ENCODE measurements around the gene LYZL6. TPM values are rescaled to one million over a fixed set of nuclear protein-coding genes. Genes with fewer than 3 reads are reported as not detected.
"Not testable (repeated sequence)": the region's sequence is repeated elsewhere in the genome, so short reads cannot be mapped to it uniquely, and the experiment has no call there.

The LYZL6 gene
- total and polyA plus RNA-seq, 5 donors from 2014 or later = not detected

GRCh38 chr17:35906191-35906925, 37.2 kb downstream of the LYZL6 start:
- H3K9me3 Mint-ChIP-seq = no peaks in the 10 kb centered on the region
- no peaks in the 10 kb centered on the region for H3K4me1 Mint-ChIP-seq
- Histone ChIP-seq H3K4me3 (ENCODE audit: low read depth, low read length) (no peak overlapping the region), H3K36me3 (ENCODE audit: control insufficient read depth, insufficient read depth, low read length) (no peaks in the 10 kb centered on the region), H3K27me3 (ENCODE audit: control insufficient read depth, insufficient read depth, low read length) (no peaks in the 10 kb centered on the region), H3K9me3 (ENCODE audit: control insufficient read depth in 2 of 2, low read length in 2 of 2) (no peaks in the 10 kb centered on the region), H3K27ac (ENCODE audit: insufficient read depth, low read length, poor library complexity, severe bottlenecking) (no peak overlapping the region), H3K4me1 (ENCODE audit: control insufficient read depth, insufficient read depth, low read length, poor library complexity, severe bottlenecking) (no peaks in the 10 kb centered on the region)
- no peaks in the 10 kb centered on the region for H3K27me3 Mint-ChIP-seq
- H3K27ac Mint-ChIP-seq = no peak overlapping the region
- no peak overlapping the region for H3K4me3 Mint-ChIP-seq
- no peak for DNase-seq
- no peak for ATAC-seq (ENCODE audit: low read depth in 2 of 2)
- H3K36me3 Mint-ChIP-seq = no peaks in the 10 kb centered on the region

- no peaks in the 10 kb centered on the region for H3K4me1 Mint-ChIP-seq
- H3K4me1 ChIP-seq (ENCODE audit: control insufficient read depth, insufficient read depth, low read length, poor library complexity, severe bottlenecking) = no peaks in the 10 kb centered on the region
- no peak overlapping the region for H3K4me3 Mint-ChIP-seq
- H3K36me3 Mint-ChIP-seq = no peaks in the 10 kb centered on the region
- ATAC-seq (ENCODE audit: low read depth in 2 of 2) (no peak), DNase-seq (no peak)
- H3K27me3 ChIP-seq (ENCODE audit: control insufficient read depth, insufficient read depth, low read length) = no peaks in the 10 kb centered on the region
- no peak overlapping the region for H3K4me3 ChIP-seq (ENCODE audit: low read depth, low read length)
- H3K9me3 Mint-ChIP-seq = no peaks in the 10 kb centered on the region
- no peak overlapping the region for H3K27ac ChIP-seq (ENCODE audit: insufficient read depth, low read length, poor library complexity, severe bottlenecking)
- H3K27ac Mint-ChIP-seq = no peak overlapping the region
- H3K36me3 ChIP-seq (ENCODE audit: control insufficient read depth, insufficient read depth, low read length) = no peaks in the 10 kb centered on the region
- H3K27me3 Mint-ChIP-seq = peaks cover 4% of the 10 kb centered on the region
- H3K9me3 ChIP-seq (ENCODE audit: control insufficient read depth in 2 of 2, low read length in 2 of 2) = no peaks in the 10 kb centered on the region
Observed at GRCh38 chr17:35903451-35903850, 40.1 kb downstream of the LYZL6 start.

- Mint-ChIP-seq H3K36me3 (no peaks in the 10 kb centered on the region), H3K9me3 (no peaks in the 10 kb centered on the region), H3K27ac (no peak overlapping the region), H3K4me1 (peaks cover 0 to 4% (median 0%) of the 10 kb centered on the region in 4 donors), H3K4me3 (no peak overlapping the region), H3K27me3 (peaks cover 4% of the 10 kb centered on the region)
- no peaks in the 10 kb centered on the region for H3K36me3 ChIP-seq (ENCODE audit: control insufficient read depth, insufficient read depth, low read length)
- H3K4me1 ChIP-seq (ENCODE audit: control insufficient read depth, insufficient read depth, low read length, poor library complexity, severe bottlenecking) = no peaks in the 10 kb centered on the region
- ATAC-seq (ENCODE audit: low read depth in 2 of 2) = no peak
- H3K9me3 ChIP-seq (ENCODE audit: control insufficient read depth in 2 of 2, low read length in 2 of 2) = no peaks in the 10 kb centered on the region
- H3K4me3 ChIP-seq (ENCODE audit: low read depth, low read length) = no peak overlapping the region
- no peak for DNase-seq
- H3K27me3 ChIP-seq (ENCODE audit: control insufficient read depth, insufficient read depth, low read length) = no peaks in the 10 kb centered on the region
- H3K27ac ChIP-seq (ENCODE audit: insufficient read depth, low read length, poor library complexity, severe bottlenecking) = no peak overlapping the region
Observed at GRCh38 chr17:35901631-35902175, 41.8 kb downstream of the LYZL6 start.

- H3K4me3 Mint-ChIP-seq = no peak overlapping the region
- H3K36me3 Mint-ChIP-seq = no peaks in the 10 kb centered on the region
- ATAC-seq (ENCODE audit: low read depth in 2 of 2) (no peak), DNase-seq (no peak)
- peaks cover 0 to 4% (median 0%) of the 10 kb centered on the region in 4 donors for H3K4me1 Mint-ChIP-seq
- Histone ChIP-seq H3K4me1 (ENCODE audit: control insufficient read depth, insufficient read depth, low read length, poor library complexity, severe bottlenecking) (no peaks in the 10 kb centered on the region), H3K4me3 (ENCODE audit: low read depth, low read length) (no peak overlapping the region), H3K27me3 (ENCODE audit: control insufficient read depth, insufficient read depth, low read length) (no peaks in the 10 kb centered on the region), H3K36me3 (ENCODE audit: control insufficient read depth, insufficient read depth, low read length) (no peaks in the 10 kb centered on the region), H3K9me3 (ENCODE audit: control insufficient read depth in 2 of 2, low read length in 2 of 2) (no peaks in the 10 kb centered on the region), H3K27ac (ENCODE audit: insufficient read depth, low read length, poor library complexity, severe bottlenecking) (no peak overlapping the region)
- peaks cover 4% of the 10 kb centered on the region for H3K27me3 Mint-ChIP-seq
- H3K9me3 Mint-ChIP-seq = no peaks in the 10 kb centered on the region
- no peak overlapping the region for H3K27ac Mint-ChIP-seq
Observed at GRCh38 chr17:35900708-35901480, 42.6 kb downstream of the LYZL6 start.

GRCh38 chr17:35900280-35900679, 43.2 kb downstream of the LYZL6 start:
- Histone ChIP-seq H3K36me3 (ENCODE audit: control insufficient read depth, insufficient read depth, low read length) (no peaks in the 10 kb centered on the region), H3K27ac (ENCODE audit: insufficient read depth, low read length, poor library complexity, severe bottlenecking) (no peak overlapping the region), H3K4me3 (ENCODE audit: low read depth, low read length) (no peak overlapping the region), H3K4me1 (ENCODE audit: control insufficient read depth, insufficient read depth, low read length, poor library complexity, severe bottlenecking) (no peaks in the 10 kb centered on the region), H3K27me3 (ENCODE audit: control insufficient read depth, insufficient read depth, low read length) (no peaks in the 10 kb centered on the region), H3K9me3 (ENCODE audit: control insufficient read depth in 2 of 2, low read length in 2 of 2) (no peaks in the 10 kb centered on the region)
- Mint-ChIP-seq H3K27me3 (peaks cover 4% of the 10 kb centered on the region), H3K4me1 (peaks cover 0 to 4% (median 0%) of the 10 kb centered on the region in 4 donors), H3K27ac (no peak overlapping the region), H3K4me3 (no peak overlapping the region), H3K9me3 (no peaks in the 10 kb centered on the region), H3K36me3 (no peaks in the 10 kb centered on the region)
- ATAC-seq (ENCODE audit: low read depth in 2 of 2) = no peak
- no peak for DNase-seq

GRCh38 chr17:35898283-35899070, 45.0 kb downstream of the LYZL6 start:
- no peak overlapping the region for H3K4me3 Mint-ChIP-seq
- H3K27ac ChIP-seq (ENCODE audit: insufficient read depth, low read length, poor library complexity, severe bottlenecking) = no peak overlapping the region
- H3K4me1 ChIP-seq (ENCODE audit: control insufficient read depth, insufficient read depth, low read length, poor library complexity, severe bottlenecking) = no peaks in the 10 kb centered on the region
- no peaks in the 10 kb centered on the region for H3K36me3 ChIP-seq (ENCODE audit: control insufficient read depth, insufficient read depth, low read length)
- DNase-seq (peak in 1 of 3 donors; percentile 34), ATAC-seq (ENCODE audit: low read depth in 2 of 2) (no peak)
- H3K27ac Mint-ChIP-seq = no peak overlapping the region
- H3K4me1 Mint-ChIP-seq = peaks cover 0 to 4% (median 0%) of the 10 kb centered on the region in 4 donors
- H3K9me3 ChIP-seq (ENCODE audit: control insufficient read depth in 2 of 2, low read length in 2 of 2) = no peaks in the 10 kb centered on the region
- H3K27me3 ChIP-seq (ENCODE audit: control insufficient read depth, insufficient read depth, low read length) = no peaks in the 10 kb centered on the region
- no peak overlapping the region for H3K4me3 ChIP-seq (ENCODE audit: low read depth, low read length)
- no peaks in the 10 kb centered on the region for H3K36me3 Mint-ChIP-seq
- H3K9me3 Mint-ChIP-seq = no peaks in the 10 kb centered on the region
- peaks cover 4% of the 10 kb centered on the region for H3K27me3 Mint-ChIP-seq

- H3K4me1 ChIP-seq (ENCODE audit: control insufficient read depth, insufficient read depth, low read length, poor library complexity, severe bottlenecking); H3K4me3 Mint-ChIP-seq; H3K4me3 ChIP-seq (ENCODE audit: low read depth, low read length); DNase-seq; H3K4me1 Mint-ChIP-seq; H3K27me3 Mint-ChIP-seq; H3K27ac Mint-ChIP-seq; H3K9me3 Mint-ChIP-seq; H3K36me3 ChIP-seq (ENCODE audit: control insufficient read depth, insufficient read depth, low read length); H3K27ac ChIP-seq (ENCODE audit: insufficient read depth, low read length, poor library complexity, severe bottlenecking); H3K9me3 ChIP-seq (ENCODE audit: control insufficient read depth in 2 of 2, low read length in 2 of 2); ATAC-seq (ENCODE audit: low read depth in 2 of 2); H3K27me3 ChIP-seq (ENCODE audit: control insufficient read depth, insufficient read depth, low read length); H3K36me3 Mint-ChIP-seq: not testable (repeated sequence)
Observed at GRCh38 chr17:35897772-35898171, 45.7 kb downstream of the LYZL6 start.

Data from CD4-positive, CD25-positive, alpha-beta regulatory T cell (primary cell).